K562 (cell line): ENCODE results near the gene PRCC. TPM values are rescaled to one million over a fixed set of nuclear protein-coding genes. Genes with fewer than 3 reads are reported as not detected.

Experiments used
- ATF3 ChIP-seq, 2 experiments: fragments of 450-650 bp in 1 of 2; sonication (generic) in 1 of 2; formaldehyde crosslinking in 1 of 2; IDR thresholded peaks in 1 of 2; conservative IDR thresholded peaks in 1 of 2; 2 replicates each; pipeline versions ENCODE4 v1.6.1 to v1.8.1; 2016 to 2023; ENCODE audit warnings: mild to moderate bottlenecking in 2 of 2, moderate library complexity in 2 of 2, inconsistent platforms in 1 of 2, missing genetic modification reagents in 1 of 2
- DPF2 ChIP-seq: fragments of 450-650 bp; IDR thresholded peaks from 2 replicates; pipeline ENCODE4 v1.6.1; 2016
- EP300 ChIP-seq: IDR thresholded peaks from 2 replicates; pipeline ENCODE4 v1.6.1; 2012; ENCODE audit warnings: low read length, improper control_type of control experiment
- FOXP1 ChIP-seq: sonication (generic); formaldehyde crosslinking; IDR thresholded peaks from 2 replicates; pipeline ENCODE4 v1.8.0; 2022; ENCODE audit warnings: mild to moderate bottlenecking, missing genetic modification reagents
- HDAC1 ChIP-seq, 2 experiments: fragments of 450-650 bp; IDR thresholded peaks; 2 replicates each; pipeline ENCODE4 v1.6.1; 2016 to 2017; ENCODE audit warnings: inconsistent platforms in 1 of 2, mild to moderate bottlenecking in 1 of 2, moderate library complexity in 1 of 2
- HNRNPUL1 ChIP-seq: fragments of 200-400 bp; formaldehyde crosslinking; IDR thresholded peaks from 2 replicates; pipeline ENCODE4 v1.6.1; 2017; ENCODE audit warnings: low read length
- JUN ChIP-seq, 2 experiments: sonication (generic) in 1 of 2; formaldehyde crosslinking in 1 of 2; IDR thresholded peaks; 2 replicates each; pipeline versions ENCODE4 v1.6.1 to v1.8.0; 2012 to 2022; ENCODE audit warnings: borderline replicate concordance in 2 of 2, mild to moderate bottlenecking in 2 of 2, improper control_type of control experiment in 1 of 2, low read depth in 1 of 2, low read length in 1 of 2, missing genetic modification reagents in 1 of 2
- KLF13 ChIP-seq: fragments of 450-650 bp; IDR thresholded peaks from 2 replicates; pipeline ENCODE4 v1.6.1; 2016; ENCODE audit warnings: missing genetic modification characterization, low read depth, mild to moderate bottlenecking, missing compliant biosample characterization, moderate library complexity, borderline replicate concordance
- MEIS2 ChIP-seq: fragments of 450-650 bp; IDR thresholded peaks from 2 replicates; pipeline ENCODE4 v1.6.1; 2014; ENCODE audit warnings: mild to moderate bottlenecking; ENCODE audit not compliant: partially characterized antibody
- MNT ChIP-seq, 2 experiments: fragments of 450-650 bp; conservative IDR thresholded peaks; 2 replicates each; pipeline ENCODE4 v1.6.1; 2017; ENCODE audit warnings: mild to moderate bottlenecking in 2 of 2, moderate library complexity in 2 of 2
- MXI1 ChIP-seq: IDR thresholded peaks from 2 replicates; pipeline ENCODE4 v1.6.1; 2011; ENCODE audit warnings: low read depth, mild to moderate bottlenecking, improper control_type of control experiment, low read length
- NCOA2 ChIP-seq, 2 experiments: fragments of 450-650 bp; IDR thresholded peaks; 2 replicates each; pipeline ENCODE4 v1.6.1; 2018; ENCODE audit warnings: mild to moderate bottlenecking in 2 of 2, moderate library complexity in 1 of 2; ENCODE audit not compliant: partially characterized antibody in 2 of 2
- PCBP1 ChIP-seq: fragments of 200-400 bp; formaldehyde crosslinking; IDR thresholded peaks from 2 replicates; pipeline ENCODE4 v1.6.1; 2018; ENCODE audit warnings: mild to moderate bottlenecking, low read depth, low read length; ENCODE audit not compliant: poor library complexity, severe bottlenecking
- PRDM10 ChIP-seq: fragments of 450-650 bp; IDR thresholded peaks from 2 replicates; pipeline ENCODE4 v1.6.1; 2018; ENCODE audit not compliant: partially characterized antibody
- SIN3A ChIP-seq, 2 experiments: fragments of 150-350 bp in 1 of 2; IDR thresholded peaks; 2 replicates each; pipeline ENCODE4 v1.6.1; 2011 to 2016; ENCODE audit warnings: borderline replicate concordance in 2 of 2, low read depth in 2 of 2, low read length in 2 of 2, mild to moderate bottlenecking in 2 of 2, moderate library complexity in 2 of 2; ENCODE audit not compliant: control insufficient read depth in 1 of 2
- TGIF2 ChIP-seq: sonication (generic); formaldehyde crosslinking; IDR thresholded peaks from 2 replicates; pipeline ENCODE4 v1.8.1; 2022; ENCODE audit warnings: mild to moderate bottlenecking, missing genetic modification reagents, moderate library complexity
- U2AF1 ChIP-seq: fragments of 200-400 bp; formaldehyde crosslinking; optimal IDR thresholded peaks from 2 replicates; pipeline ENCODE3; 2017; ENCODE audit warnings: mild to moderate bottlenecking, low read depth, low read length, moderate library complexity
- ZC3H11A ChIP-seq: IDR thresholded peaks from 2 replicates; pipeline ENCODE4 v1.6.1; 2012; ENCODE audit warnings: low read depth, low read length, improper control_type of control experiment
- ZNF184 ChIP-seq: sonication (generic); formaldehyde crosslinking; IDR thresholded peaks from 2 replicates; pipeline ENCODE4 v1.5.0; 2020; ENCODE audit warnings: missing genetic modification reagents
- ZNF431 ChIP-seq: sonication (generic); formaldehyde crosslinking; IDR thresholded peaks from 2 replicates; pipeline ENCODE4 v1.8.0; 2022; ENCODE audit warnings: mild to moderate bottlenecking, missing genetic modification reagents
- polyA plus RNA-seq, 8 experiments: library from polyadenylated mRNA; depleted of rRNA in 4 of 8; stranded (reverse) in 5 of 8; unstranded in 3 of 8; fragments of >200 nt; fragmentation: Nextera tagmentation in 2 of 8; fragmentation: Illumina TruSeq in 1 of 8; extraction: Ambion mirVana in 2 of 8; extraction: Trizol in 1 of 8; gene quantifications; 2 replicates each; pipeline versions ENCODE4 v1.2.1 to v1.2.3, GENCODE V29; 2011 to 2014; ENCODE audit warnings: inconsistent platforms in 1 of 8, missing spikeins in 1 of 8
- total RNA-seq, 7 experiments: library from RNA; depleted of rRNA in 6 of 7; stranded (reverse); fragments of >200 nt in 6 of 7; fragmentation: Illumina TruSeq in 2 of 7; extraction: Trizol in 2 of 7; gene quantifications; 2 replicates each; pipeline versions ENCODE4 v1.2.1 to v1.2.3, GENCODE V29; 2011 to 2021; ENCODE audit warnings: low replicate concordance in 1 of 7

The PRCC gene
- total and polyA plus RNA-seq, 9 of the 15 experiments (the other 6 are each of a cell fraction or from before 2014, with no cell fraction given), result 23.9 to 201 (median 41.1) TPM

GRCh38 chr1:156767879-156768604, 707 bp downstream of the PRCC start (continued):
- TF ChIP-seq PRDM10, result peak; percentile 76
- peak in 1 of 2 experiments; percentile 54; a peak in 3 of 4 replicates for TF ChIP-seq MNT (conservative IDR thresholded peaks at IDR 0.05)
- TF ChIP-seq PCBP1, result peak; percentile 9
- TF ChIP-seq EP300, result no peak
- no peak for TF ChIP-seq JUN (IDR thresholded peaks at IDR 0.05; ENCODE audit: borderline replicate concordance, low read depth, low read length)
- TF ChIP-seq JUN (CRISPR knock-in tag; IDR thresholded peaks at IDR 0.05; ENCODE audit: borderline replicate concordance), result peak; percentile 53; the same call in 1 of the 2 replicates
- peak; percentile 51; the same call in 1 of the 2 replicates for TF ChIP-seq ATF3 (IDR thresholded peaks at IDR 0.05)
- no peak for TF ChIP-seq ATF3 (CRISPR knock-in tag; conservative IDR thresholded peaks at IDR 0.05)
- no peak for TF ChIP-seq ZNF184 (CRISPR knock-in tag)
- peak; percentile 35; the same call in 1 of the 2 replicates for TF ChIP-seq FOXP1 (CRISPR knock-in tag)
- TF ChIP-seq MEIS2, result peak; percentile 5
- TF ChIP-seq ZC3H11A, result no peak
- peak in 1 of 2 experiments; percentile 82; a peak in 2 of 4 replicates for TF ChIP-seq HDAC1 (IDR thresholded peaks at IDR 0.05)
- TF ChIP-seq SIN3A (IDR thresholded peaks at IDR 0.05; ENCODE audit: borderline replicate concordance in 2 of 2, control insufficient read depth in 1 of 2, low read depth in 2 of 2, low read length in 2 of 2), result peak; percentile 64 to 95; a peak in 2 of 4 replicates
- peak; percentile 31 for TF ChIP-seq MXI1
- no peak; the same call in 1 of the 2 replicates for TF ChIP-seq DPF2
- TF ChIP-seq HNRNPUL1, result no peak
- TF ChIP-seq KLF13 (tag), result no peak
- no peak for TF ChIP-seq NCOA2 (IDR thresholded peaks at IDR 0.05; ENCODE audit: partially characterized antibody in 2 of 2)
- TF ChIP-seq ZNF431 (CRISPR knock-in tag), result 0 out of 2 replicates have a peak, but pooled peaks have one; percentile 7
- TF ChIP-seq U2AF1, result no peak
- TF ChIP-seq TGIF2 (CRISPR knock-in tag), result 0 out of 2 replicates have a peak, but pooled peaks have one; percentile 40
